K562 (cell line): Measurements from ENCODE around the gene NUCB2. TPM values are rescaled to one million over a fixed set of nuclear protein-coding genes. Genes with fewer than 3 reads are reported as not detected.
A peak's percentile ranks its signal among the peaks of the same experiment; 100 is the strongest.

ENCODE experiments used
- CREB1 ChIP-seq, 2 experiments: sonication (generic) in 1 of 2; formaldehyde crosslinking in 1 of 2; IDR thresholded peaks; 2 replicates each; pipeline versions ENCODE4 v1.6.1 to v1.8.0; 2012 to 2022; ENCODE audit warnings: inconsistent platforms in 1 of 2, mild to moderate bottlenecking in 1 of 2, missing genetic modification reagents in 1 of 2, moderate library complexity in 1 of 2
- CREBBP ChIP-seq: IDR thresholded peaks from one replicate; pipeline ENCODE4 v1.6.1; 2012; ENCODE audit warnings: low read depth, mild to moderate bottlenecking, control low read depth, inconsistent platforms, low read length
- CTCF ChIP-seq, 3 experiments: IDR thresholded peaks in 2 of 3; conservative IDR thresholded peaks in 1 of 3; 2 replicates each; pipeline ENCODE4 v1.5.1; 2011 to 2012; ENCODE audit warnings: low read length in 3 of 3, mild to moderate bottlenecking in 3 of 3, control low read depth in 2 of 3, improper control_type of control experiment in 1 of 3, inconsistent platforms in 1 of 3, low read depth in 1 of 3, mixed read lengths in 1 of 3, moderate library complexity in 1 of 3; ENCODE audit not compliant: insufficient read depth in 2 of 3
- DMBX1 ChIP-seq: fragments of 250-450 bp; sonication (Bioruptor Pico); IDR thresholded peaks from 2 replicates; pipeline ENCODE4 v1.8.0; 2022; ENCODE audit warnings: inconsistent platforms, mild to moderate bottlenecking, moderate library complexity, borderline replicate concordance
- ETV1 ChIP-seq: fragments of 450-650 bp; conservative IDR thresholded peaks from 2 replicates; pipeline ENCODE4 v1.6.1; 2016; ENCODE audit warnings: missing genetic modification characterization, control low read depth, low read depth, missing compliant biosample characterization
- GABPB1 ChIP-seq: sonication (generic); formaldehyde crosslinking; IDR thresholded peaks from 2 replicates; pipeline ENCODE4 v1.8.0; 2022; ENCODE audit warnings: mild to moderate bottlenecking, missing genetic modification reagents
- HDAC8 ChIP-seq: fragments of 450-650 bp; IDR thresholded peaks from 2 replicates; pipeline ENCODE4 v1.6.1; 2016; ENCODE audit warnings: mild to moderate bottlenecking, missing genetic modification characterization, moderate library complexity, missing compliant biosample characterization
- JUNB ChIP-seq: fragments of 450-650 bp; formaldehyde crosslinking; conservative IDR thresholded peaks from 2 replicates; pipeline ENCODE4 v1.4.0; 2020; ENCODE audit warnings: mild to moderate bottlenecking
- MCM7 ChIP-seq, 2 experiments: fragments of 450-650 bp; IDR thresholded peaks; 2 replicates each; pipeline ENCODE4 v1.6.1; 2016 to 2018
- MTA2 ChIP-seq: fragments of 450-650 bp; IDR thresholded peaks from 2 replicates; pipeline ENCODE4 v1.6.1; 2016; ENCODE audit warnings: low read depth
- NR4A1 ChIP-seq, 2 experiments: fragments of 250-450 bp in 1 of 2; fragments of 450-650 bp in 1 of 2; sonication (Bioruptor Pico) in 1 of 2; IDR thresholded peaks; 2 replicates each; pipeline versions ENCODE4 v1.4.0 to v1.6.1; 2016 to 2020; ENCODE audit warnings: mild to moderate bottlenecking in 2 of 2, missing compliant biosample characterization in 1 of 2, missing genetic modification characterization in 1 of 2, moderate library complexity in 1 of 2
- POLR2B ChIP-seq: fragments of 450-650 bp; IDR thresholded peaks from 2 replicates; pipeline ENCODE4 v1.6.1; 2018; ENCODE audit warnings: low read depth; ENCODE audit not compliant: partially characterized antibody
- RCOR1 ChIP-seq, 2 experiments: IDR thresholded peaks; 2 replicates each; pipeline ENCODE4 v1.6.1; 2012; ENCODE audit warnings: low read depth in 2 of 2, low read length in 2 of 2, borderline replicate concordance in 1 of 2, improper control_type of control experiment in 1 of 2
- ZEB2 ChIP-seq: fragments of 450-650 bp; IDR thresholded peaks from 2 replicates; pipeline ENCODE4 v1.6.1; 2016
- ZNF121 ChIP-seq: sonication (generic); formaldehyde crosslinking; conservative IDR thresholded peaks from 2 replicates; pipeline ENCODE4 v1.8.0; 2022; ENCODE audit warnings: missing genetic modification reagents
- polyA plus RNA-seq, 8 experiments: library from polyadenylated mRNA; depleted of rRNA in 4 of 8; stranded (reverse) in 5 of 8; unstranded in 3 of 8; fragments of >200 nt; fragmentation: Nextera tagmentation in 2 of 8; fragmentation: Illumina TruSeq in 1 of 8; extraction: Ambion mirVana in 2 of 8; extraction: Trizol in 1 of 8; gene quantifications; 2 replicates each; pipeline versions ENCODE4 v1.2.1 to v1.2.3, GENCODE V29; 2011 to 2014; ENCODE audit warnings: inconsistent platforms in 1 of 8, missing spikeins in 1 of 8
- total RNA-seq, 7 experiments: library from RNA; depleted of rRNA in 6 of 7; stranded (reverse); fragments of >200 nt in 6 of 7; fragmentation: Illumina TruSeq in 2 of 7; extraction: Trizol in 2 of 7; gene quantifications; 2 replicates each; pipeline versions ENCODE4 v1.2.1 to v1.2.3, GENCODE V29; 2011 to 2021; ENCODE audit warnings: low replicate concordance in 1 of 7
- TF ChIP-seq, protein P1 (sequence below): sonication (generic); formaldehyde crosslinking; IDR thresholded peaks from 2 replicates; pipeline ENCODE4 v1.8.1; 2022; ENCODE audit warnings: missing genetic modification reagents
- TF ChIP-seq, protein P2 (sequence below), 2 experiments: IDR thresholded peaks in 1 of 2; conservative IDR thresholded peaks in 1 of 2; 2 replicates each; pipeline ENCODE4 v1.6.1; 2016; ENCODE audit warnings: low read depth in 2 of 2, mild to moderate bottlenecking in 1 of 2, missing compliant biosample characterization in 1 of 2, missing genetic modification characterization in 1 of 2, moderate library complexity in 1 of 2
- TF ChIP-seq, protein P3 (sequence below): fragments of 250-450 bp; sonication (Bioruptor Pico); IDR thresholded peaks from 2 replicates; pipeline ENCODE4 v1.4.0; 2020

Gene NUCB2
- total and polyA plus RNA-seq, 9 of the 15 experiments (the other 6 are each of a cell fraction or from before 2014, with no cell fraction given), result 54.0 to 108 (median 84.6) TPM

DNA sequence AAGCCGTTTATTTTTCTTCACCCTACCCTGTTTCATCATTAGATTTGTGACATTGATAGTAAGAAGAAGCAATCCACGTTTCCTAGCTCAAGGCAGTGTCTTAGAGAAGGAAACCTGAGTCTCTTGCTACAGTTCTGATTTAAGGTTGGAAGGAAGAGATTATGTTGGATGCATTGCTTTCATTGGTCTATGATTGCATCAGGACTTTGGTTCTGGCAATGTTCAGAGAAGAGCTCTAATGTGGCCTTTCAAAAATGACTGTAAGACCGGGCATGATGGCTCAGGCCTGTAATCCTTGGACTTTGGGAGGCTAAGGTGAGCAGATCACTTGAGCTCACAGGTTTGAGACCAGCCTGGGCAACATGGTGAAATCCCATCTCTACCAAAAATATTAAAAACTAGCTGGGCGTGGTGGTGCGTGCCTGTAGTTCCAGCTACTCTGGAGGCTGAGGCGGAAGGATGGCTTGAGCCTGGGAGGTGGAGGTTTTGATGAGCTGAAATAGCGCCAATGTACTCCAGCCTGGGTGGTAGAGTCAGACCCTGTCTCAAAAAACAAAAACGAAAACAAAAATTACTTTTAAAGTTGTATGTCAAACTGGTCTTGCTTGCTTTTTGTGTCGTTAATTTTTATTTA lies 4.1 kb downstream of the NUCB2 start (continued):
- TF ChIP-seq CTCF (IDR thresholded peaks at IDR 0.05 in 2 of 3, conservative IDR thresholded peaks at IDR 0.05 in 1 of 3; ENCODE audit: insufficient read depth in 2 of 3, low read depth in 1 of 3, low read length in 3 of 3) (no peak), DMBX1 (CRISPR knock-in tag) (peak; percentile 77; the same call in 1 of the 2 replicates), ZEB2 (peak; percentile 17; the same call in 1 of the 2 replicates), ZNF121 (CRISPR knock-in tag) (no peak), JUNB (no peak), RCOR1 (IDR thresholded peaks at IDR 0.05; ENCODE audit: borderline replicate concordance in 1 of 2, low read depth in 2 of 2, low read length in 2 of 2) (peak in 1 of 2 experiments; percentile 82; a peak in 2 of 4 replicates), POLR2B (no peak), CREBBP (no peak), HDAC8 (tag) (peak; percentile 75; the same call in 1 of the 2 replicates), MCM7 (IDR thresholded peaks at IDR 0.05) (no peak), CREB1 (IDR thresholded peaks at IDR 0.05) (no peak), CREB1 (CRISPR knock-in tag; IDR thresholded peaks at IDR 0.05) (no peak), NR4A1 (CRISPR knock-in tag; IDR thresholded peaks at IDR 0.05) (no peak), NR4A1 (tag; IDR thresholded peaks at IDR 0.05) (0 out of 2 replicates have a peak, but pooled peaks have one; percentile 34), ETV1 (0 out of 2 replicates have a peak, but pooled peaks have one; percentile 19), GABPB1 (CRISPR knock-in tag) (no peak), MTA2 (no peak)
- TF ChIP-seq, protein P1, sequence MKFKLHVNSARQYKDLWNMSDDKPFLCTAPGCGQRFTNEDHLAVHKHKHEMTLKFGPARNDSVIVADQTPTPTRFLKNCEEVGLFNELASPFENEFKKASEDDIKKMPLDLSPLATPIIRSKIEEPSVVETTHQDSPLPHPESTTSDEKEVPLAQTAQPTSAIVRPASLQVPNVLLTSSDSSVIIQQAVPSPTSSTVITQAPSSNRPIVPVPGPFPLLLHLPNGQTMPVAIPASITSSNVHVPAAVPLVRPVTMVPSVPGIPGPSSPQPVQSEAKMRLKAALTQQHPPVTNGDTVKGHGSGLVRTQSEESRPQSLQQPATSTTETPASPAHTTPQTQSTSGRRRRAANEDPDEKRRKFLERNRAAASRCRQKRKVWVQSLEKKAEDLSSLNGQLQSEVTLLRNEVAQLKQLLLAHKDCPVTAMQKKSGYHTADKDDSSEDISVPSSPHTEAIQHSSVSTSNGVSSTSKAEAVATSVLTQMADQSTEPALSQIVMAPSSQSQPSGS (CRISPR knock-in tag), result no peak
- TF ChIP-seq, protein P2, sequence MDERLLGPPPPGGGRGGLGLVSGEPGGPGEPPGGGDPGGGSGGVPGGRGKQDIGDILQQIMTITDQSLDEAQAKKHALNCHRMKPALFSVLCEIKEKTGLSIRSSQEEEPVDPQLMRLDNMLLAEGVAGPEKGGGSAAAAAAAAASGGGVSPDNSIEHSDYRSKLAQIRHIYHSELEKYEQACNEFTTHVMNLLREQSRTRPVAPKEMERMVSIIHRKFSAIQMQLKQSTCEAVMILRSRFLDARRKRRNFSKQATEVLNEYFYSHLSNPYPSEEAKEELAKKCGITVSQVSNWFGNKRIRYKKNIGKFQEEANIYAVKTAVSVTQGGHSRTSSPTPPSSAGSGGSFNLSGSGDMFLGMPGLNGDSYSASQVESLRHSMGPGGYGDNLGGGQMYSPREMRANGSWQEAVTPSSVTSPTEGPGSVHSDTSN (CRISPR knock-in tag; IDR thresholded peaks at IDR 0.05; ENCODE audit: low read depth), result no peak
- TF ChIP-seq, protein P2 (tag; conservative IDR thresholded peaks at IDR 0.05; ENCODE audit: low read depth), result 0 out of 2 replicates have a peak, but pooled peaks have one; percentile 10
- TF ChIP-seq, protein P3, sequence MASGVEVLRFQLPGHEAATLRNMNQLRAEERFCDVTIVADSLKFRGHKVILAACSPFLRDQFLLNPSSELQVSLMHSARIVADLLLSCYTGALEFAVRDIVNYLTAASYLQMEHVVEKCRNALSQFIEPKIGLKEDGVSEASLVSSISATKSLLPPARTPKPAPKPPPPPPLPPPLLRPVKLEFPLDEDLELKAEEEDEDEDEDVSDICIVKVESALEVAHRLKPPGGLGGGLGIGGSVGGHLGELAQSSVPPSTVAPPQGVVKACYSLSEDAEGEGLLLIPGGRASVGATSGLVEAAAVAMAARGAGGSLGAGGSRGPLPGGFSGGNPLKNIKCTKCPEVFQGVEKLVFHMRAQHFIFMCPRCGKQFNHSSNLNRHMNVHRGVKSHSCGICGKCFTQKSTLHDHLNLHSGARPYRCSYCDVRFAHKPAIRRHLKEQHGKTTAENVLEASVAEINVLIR (CRISPR knock-in tag), result no peak
